Measurements from ENCODE around the gene SEPTIN8.

- TF ChIP-seq POLR2A (IDR thresholded peaks at IDR 0.05) = no peak
- no peak for TF ChIP-seq CTCF (IDR thresholded peaks at IDR 0.05 in 4 of 5, conservative IDR thresholded peaks at IDR 0.05 in 1 of 5)
Measured at GRCh38 chr5:132718544-132719312, 58.3 kb downstream of the SEPTIN8 start.
